ENCODE data around the gene SPRYD3.

SPRYD3 gene

GRCh38 chr12:53107122-53107521 is 27.9 kb upstream of the SPRYD3 start:
- no peak for DNase-seq (ENCODE audit: low read depth in 2 of 2)
- TF ChIP-seq, protein P1, sequence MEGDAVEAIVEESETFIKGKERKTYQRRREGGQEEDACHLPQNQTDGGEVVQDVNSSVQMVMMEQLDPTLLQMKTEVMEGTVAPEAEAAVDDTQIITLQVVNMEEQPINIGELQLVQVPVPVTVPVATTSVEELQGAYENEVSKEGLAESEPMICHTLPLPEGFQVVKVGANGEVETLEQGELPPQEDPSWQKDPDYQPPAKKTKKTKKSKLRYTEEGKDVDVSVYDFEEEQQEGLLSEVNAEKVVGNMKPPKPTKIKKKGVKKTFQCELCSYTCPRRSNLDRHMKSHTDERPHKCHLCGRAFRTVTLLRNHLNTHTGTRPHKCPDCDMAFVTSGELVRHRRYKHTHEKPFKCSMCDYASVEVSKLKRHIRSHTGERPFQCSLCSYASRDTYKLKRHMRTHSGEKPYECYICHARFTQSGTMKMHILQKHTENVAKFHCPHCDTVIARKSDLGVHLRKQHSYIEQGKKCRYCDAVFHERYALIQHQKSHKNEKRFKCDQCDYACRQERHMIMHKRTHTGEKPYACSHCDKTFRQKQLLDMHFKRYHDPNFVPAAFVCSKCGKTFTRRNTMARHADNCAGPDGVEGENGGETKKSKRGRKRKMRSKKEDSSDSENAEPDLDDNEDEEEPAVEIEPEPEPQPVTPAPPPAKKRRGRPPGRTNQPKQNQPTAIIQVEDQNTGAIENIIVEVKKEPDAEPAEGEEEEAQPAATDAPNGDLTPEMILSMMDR (IDR thresholded peaks at IDR 0.05; ENCODE audit: low read depth, low read length) = no peak
- no peak overlapping the region for H3K4me3 ChIP-seq (replicated peaks in 1 of 2; ENCODE audit: low read depth in 2 of 2, low read length in 2 of 2)

DNA sequence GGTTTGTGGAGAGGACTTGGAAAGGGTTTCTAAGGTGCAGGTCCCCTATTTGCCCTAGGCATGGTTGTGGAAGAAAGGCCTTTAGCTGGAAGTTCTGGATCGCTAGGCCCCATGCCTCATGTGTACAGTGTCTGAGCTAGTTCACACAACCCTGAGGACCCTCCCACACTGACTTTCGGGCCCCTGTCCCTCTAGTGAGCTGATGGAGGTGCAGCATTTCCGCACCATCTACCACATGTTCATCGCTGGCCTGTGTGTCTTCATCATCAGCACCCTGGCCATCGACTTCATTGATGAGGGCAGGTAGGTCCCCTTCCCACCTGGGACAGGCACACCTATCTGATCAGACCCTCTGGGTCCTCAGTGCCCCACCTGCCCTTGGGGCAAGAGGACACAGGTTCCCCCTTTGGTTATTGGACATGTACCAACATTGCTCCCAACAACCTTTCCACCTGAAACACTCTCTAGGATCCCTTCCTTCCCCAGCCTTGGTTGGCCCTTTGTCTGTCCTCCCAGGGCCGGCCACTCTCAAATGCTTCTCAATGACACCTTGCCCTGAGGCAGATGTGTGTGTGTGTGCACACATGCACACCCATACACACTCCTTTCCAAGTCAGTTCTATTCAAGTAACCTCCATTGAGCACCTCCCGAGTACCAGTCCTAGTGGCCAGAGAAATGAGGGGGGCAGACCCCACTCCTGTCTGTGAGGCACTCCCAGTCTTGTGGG is 26.7 kb upstream of the SPRYD3 start:
- no peak for DNase-seq (ENCODE audit: low read depth in 2 of 2)
- TF ChIP-seq, protein P1 (IDR thresholded peaks at IDR 0.05; ENCODE audit: low read depth, low read length) = no peak
- H3K4me3 ChIP-seq (replicated peaks in 1 of 2; ENCODE audit: low read depth in 2 of 2, low read length in 2 of 2) = no peak overlapping the region

- DNase-seq (ENCODE audit: low read depth in 2 of 2) = no peak
- no peak overlapping the region for H3K4me3 ChIP-seq (replicated peaks in 1 of 2; ENCODE audit: low read depth in 2 of 2, low read length in 2 of 2)
- TF ChIP-seq, protein P1 (IDR thresholded peaks at IDR 0.05; ENCODE audit: low read depth, low read length) = no peak
Observed at GRCh38 chr12:53105256-53105655, 26.1 kb upstream of the SPRYD3 start.

GRCh38 chr12:53103860-53104305 is 24.7 kb upstream of the SPRYD3 start:
- peak in 1 of 2 donors; percentile 14 for DNase-seq (ENCODE audit: low read depth in 2 of 2)

DNA sequence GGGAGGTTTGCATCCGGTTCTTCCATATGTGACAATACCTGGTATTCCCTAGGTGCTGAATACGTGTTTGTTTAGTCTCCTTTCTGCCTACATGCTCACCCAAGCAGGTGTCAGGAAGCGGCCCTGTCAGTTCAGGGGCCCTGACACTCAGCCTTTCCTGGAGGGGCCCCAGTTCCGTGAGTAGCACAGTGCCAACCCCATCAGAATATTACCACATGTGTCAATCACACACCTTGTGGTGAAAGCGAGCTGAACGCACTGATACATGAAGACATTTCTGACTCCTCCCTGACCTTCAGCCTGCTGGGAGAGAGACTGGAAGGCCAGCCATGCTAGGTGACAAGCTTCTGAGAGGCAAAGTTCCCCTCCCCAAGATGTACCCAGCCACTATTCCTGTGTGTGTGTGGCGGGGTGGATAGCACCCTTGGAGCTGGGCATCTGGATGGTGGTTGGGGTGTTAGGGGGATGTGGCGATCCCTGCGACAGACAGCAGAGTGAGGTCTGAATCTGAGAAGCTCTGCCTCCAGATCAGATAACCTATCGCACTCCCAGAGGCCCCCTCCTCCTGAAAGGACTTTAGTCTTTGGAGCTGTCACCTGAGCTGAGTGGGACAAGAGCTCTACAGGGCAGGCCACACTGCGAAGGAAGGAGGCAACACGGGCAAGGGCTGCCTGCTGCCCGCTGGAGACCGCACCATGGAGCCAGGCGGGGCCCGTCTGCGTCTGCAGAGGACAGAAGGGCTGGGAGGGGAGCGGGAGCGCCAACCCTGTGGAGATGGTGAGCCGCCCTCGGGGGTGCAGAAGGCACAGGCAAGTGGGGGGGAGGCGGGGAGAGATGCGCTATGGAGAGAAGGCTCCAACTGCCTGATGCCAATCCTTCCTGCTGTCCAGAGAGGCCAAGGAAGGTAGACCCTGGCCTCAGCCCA is 24.0 kb upstream of the SPRYD3 start, which contains the start of gene SOAT2:
Gene SOAT2 (plus strand): TSS at position 604 of the 925 bp plus-strand sequence. CDS start 92 bp downstream, at position 696.
- DNase-seq (ENCODE audit: low read depth in 2 of 2) = no peak
- no peak within 1 kb of the TSS for H3K4me3 ChIP-seq (replicated peaks in 1 of 2; ENCODE audit: low read depth in 2 of 2, low read length in 2 of 2)
- TF ChIP-seq, protein P1 (IDR thresholded peaks at IDR 0.05; ENCODE audit: low read depth, low read length) = no peak

More at GRCh38 chr12:53103860-53104305, 24.7 kb upstream of the SPRYD3 start:
- H3K4me3 ChIP-seq (replicated peaks in 1 of 2; ENCODE audit: low read depth in 2 of 2, low read length in 2 of 2) = no peak overlapping the region
- TF ChIP-seq, protein P1 (IDR thresholded peaks at IDR 0.05; ENCODE audit: low read depth, low read length) = no peak

- DNase-seq (ENCODE audit: low read depth in 2 of 2) = no peak
- H3K4me3 ChIP-seq (replicated peaks in 1 of 2; ENCODE audit: low read depth in 2 of 2, low read length in 2 of 2) = no peak overlapping the region
- TF ChIP-seq, protein P1 (IDR thresholded peaks at IDR 0.05; ENCODE audit: low read depth, low read length) = no peak
Observed at GRCh38 chr12:53101931-53102781, 23.0 kb upstream of the SPRYD3 start.
